DND-41 (cell line): ENCODE measurements around the gene TFAP2E.

ENCODE experiments used
- CTCF ChIP-seq: IDR thresholded peaks from 2 replicates; pipeline ENCODE4 v1.5.1; 2012; ENCODE audit warnings: borderline replicate concordance, low read length, moderate library complexity, mild to moderate bottlenecking; ENCODE audit not compliant: poor library complexity, severe bottlenecking; ENCODE audit errors: extremely low read depth
- EZH2 ChIP-seq: IDR thresholded peaks from 3 replicates; pipeline ENCODE4 v1.6.1; 2012; ENCODE audit warnings: borderline replicate concordance, low read depth, mild to moderate bottlenecking, moderate library complexity, low read length, inconsistent platforms; ENCODE audit not compliant: severe bottlenecking

GRCh38 chr1:35622510-35623178 lies 49.5 kb downstream of the TFAP2E start:
- TF ChIP-seq CTCF = no peak
- no peak for TF ChIP-seq EZH2
